Small intestine (tissue), 7 donors: ENCODE measurements around the gene RHOXF1. TPM values are rescaled to one million over a fixed set of nuclear protein-coding genes. Genes with fewer than 3 reads are reported as not detected.
"Not testable (repeated sequence)": the region's sequence is repeated elsewhere in the genome, so short reads cannot be mapped to it uniquely, and the experiment has no call there.

ENCODE experiments used
- DNase-seq, 2 donors: peaks; one replicate each; pipeline versions ENCODE4 v3.0.0 to v3.0.0-alpha.2; 2013
- FAIRE-seq: peaks from 2 replicates; lab custom pipeline; 2012; peaks lifted over from hg19 to GRCh38; lab: Jason Lieb, UNC
- H3K27ac ChIP-seq, 3 donors: one replicate each; pipeline ENCODE4 v1.5.1; 2013; ENCODE audit warnings: low read length in 2 of 3, mild to moderate bottlenecking in 2 of 3, control low read depth in 1 of 3, inconsistent platforms in 1 of 3, low read depth in 1 of 3, moderate library complexity in 1 of 3
- H3K27me3 ChIP-seq, 3 donors: one replicate each; pipeline ENCODE4 v1.6.1; 2013; ENCODE audit warnings: low read length in 3 of 3, inconsistent platforms in 1 of 3; ENCODE audit not compliant: control insufficient read depth in 3 of 3, insufficient read depth in 3 of 3
- H3K36me3 ChIP-seq, 3 donors: one replicate each; pipeline ENCODE4 v1.6.1; 2013; ENCODE audit warnings: low read length in 3 of 3, inconsistent platforms in 1 of 3, low read depth in 1 of 3, mild to moderate bottlenecking in 1 of 3, moderate library complexity in 1 of 3; ENCODE audit not compliant: control insufficient read depth in 3 of 3, insufficient read depth in 2 of 3
- H3K4me1 ChIP-seq, 3 donors: one replicate each; pipeline ENCODE4 v1.6.1; 2013; ENCODE audit warnings: low read length in 2 of 3, inconsistent platforms in 1 of 3, low read depth in 1 of 3, mild to moderate bottlenecking in 1 of 3, moderate library complexity in 1 of 3; ENCODE audit not compliant: control insufficient read depth in 3 of 3, insufficient read depth in 2 of 3
- H3K4me3 ChIP-seq, 3 donors: one replicate each; pipeline ENCODE4 v1.5.1; 2013; ENCODE audit warnings: low read length in 3 of 3, control low read depth in 1 of 3, inconsistent platforms in 1 of 3, low read depth in 1 of 3, mild to moderate bottlenecking in 1 of 3, moderate library complexity in 1 of 3
- H3K9me3 ChIP-seq, 2 donors: one replicate each; pipeline ENCODE4 v1.6.1; 2013; ENCODE audit warnings: low read depth in 1 of 2, low read length in 1 of 2; ENCODE audit not compliant: control insufficient read depth in 2 of 2, insufficient read depth in 1 of 2
- WGBS, 3 donors: extraction: QIAGEN DNeasy Blood & Tissue Kit; methylation state at CpG; one replicate each; pipeline ENCODE4 v1.1.7; 2013; 5-methylcytosine and 5-hydroxymethylcytosine counted together
- polyA plus RNA-seq, 4 donors: library from polyadenylated mRNA; stranded (reverse) in 3 of 4; unstranded in 1 of 4; fragments of 200-250 nt in 3 of 4; fragments of 120-200 nt in 1 of 4; gene quantifications; one replicate each; pipeline versions ENCODE4 v1.2.1 to v1.2.3, GENCODE V29; 2013
- donor health status: healthy with polysubstance abuse.
- donor health status: control.
- donor health status: control.
- donor health status: Bipolar disorder and iron deficiency.
- donor health status: healthy.

RHOXF1 gene
- polyA plus RNA-seq, 4 donors = 1.0 to 1.1 TPM; not detected in 2

GRCh38 chrX:120140293-120140981 lies 24.7 kb upstream of the RHOXF1 start:
- Histone ChIP-seq H3K4me1 (no peaks in the 10 kb centered on the region), H3K9me3 (no peaks in the 10 kb centered on the region), H3K36me3 (no peaks in the 10 kb centered on the region), H3K27me3 (no peaks in the 10 kb centered on the region), H3K4me3 (no peak overlapping the region), H3K27ac (no peak overlapping the region)
- FAIRE-seq = no peak
- no peak for DNase-seq
- WGBS, 3 donors = 70 to 88% (median 76%) methylated on average over 11 of the region's 11 CpGs

DNA sequence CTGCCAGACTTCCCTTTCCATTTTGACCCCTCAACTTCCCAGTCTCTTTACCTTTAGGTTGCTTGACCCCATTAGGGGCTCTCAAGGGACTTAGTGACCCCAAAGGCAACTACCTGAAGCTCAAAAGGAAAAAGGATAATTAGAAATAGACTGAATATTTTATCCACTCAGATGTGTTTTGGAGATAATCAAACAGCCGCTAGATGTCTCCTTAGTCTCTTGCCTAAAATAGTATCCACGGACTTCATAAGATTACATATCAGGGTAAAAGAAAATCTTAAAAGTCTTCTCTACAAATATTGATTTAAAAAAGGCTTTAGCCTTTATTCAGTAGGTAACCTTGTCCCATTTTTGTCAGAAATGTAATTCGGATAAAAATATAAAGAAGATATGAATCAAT lies 21.7 kb upstream of the RHOXF1 start:
- H3K4me1 ChIP-seq = no peaks in the 10 kb centered on the region
- FAIRE-seq (no peak), DNase-seq (no peak)
- no peaks in the 10 kb centered on the region for H3K9me3 ChIP-seq
- no peak overlapping the region for H3K4me3 ChIP-seq
- H3K36me3 ChIP-seq = no peaks in the 10 kb centered on the region
- no peaks in the 10 kb centered on the region for H3K27me3 ChIP-seq
- WGBS, 3 donors = 54 to 71% (median 68%) methylated on average over 3 of the region's 3 CpGs
- no peak overlapping the region for H3K27ac ChIP-seq

- H3K9me3 ChIP-seq = no peaks in the 10 kb centered on the region
- no peak overlapping the region for H3K27ac ChIP-seq
- H3K4me3 ChIP-seq = no peak overlapping the region
- DNase-seq (no peak), FAIRE-seq (no peak)
- H3K27me3 ChIP-seq = no peaks in the 10 kb centered on the region
- no peaks in the 10 kb centered on the region for H3K4me1 ChIP-seq
- H3K36me3 ChIP-seq = no peaks in the 10 kb centered on the region
- WGBS, 3 donors = 41 to 51% (median 48%) methylated on average over 3 of the region's 3 CpGs
Measured at GRCh38 chrX:120136840-120137239, 21.1 kb upstream of the RHOXF1 start.

DNA sequence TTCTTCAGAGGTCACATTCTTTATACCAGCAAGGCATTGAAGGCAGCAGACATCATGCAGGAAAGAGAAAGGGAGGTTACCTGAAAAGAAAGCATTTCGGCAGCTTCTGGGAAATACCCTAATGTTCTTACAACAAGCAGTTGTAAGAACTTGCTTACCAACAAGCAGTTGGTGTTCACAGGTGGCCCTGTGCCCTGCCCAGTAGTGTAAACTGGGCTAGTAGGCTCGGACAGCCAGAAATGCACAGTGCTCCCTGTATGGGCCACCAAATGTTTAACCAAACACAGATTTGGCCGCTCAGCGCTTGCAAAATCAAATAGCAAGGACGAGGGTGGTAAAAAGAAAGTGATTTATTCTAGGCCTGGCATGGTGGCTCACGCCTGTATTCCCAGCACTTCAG lies 20.4 kb upstream of the RHOXF1 start:
- Histone ChIP-seq H3K4me1 (no peaks in the 10 kb centered on the region), H3K36me3 (peaks cover 0 to 3% (median 0%) of the 10 kb centered on the region in 3 donors), H3K27ac (no peak overlapping the region), H3K9me3 (no peaks in the 10 kb centered on the region), H3K27me3 (no peaks in the 10 kb centered on the region), H3K4me3 (no peak overlapping the region)
- FAIRE-seq (no peak), DNase-seq (no peak)
- 73 to 82% (median 75%) methylated on average over 6 of the region's 6 CpGs for WGBS, 3 donors

DNA sequence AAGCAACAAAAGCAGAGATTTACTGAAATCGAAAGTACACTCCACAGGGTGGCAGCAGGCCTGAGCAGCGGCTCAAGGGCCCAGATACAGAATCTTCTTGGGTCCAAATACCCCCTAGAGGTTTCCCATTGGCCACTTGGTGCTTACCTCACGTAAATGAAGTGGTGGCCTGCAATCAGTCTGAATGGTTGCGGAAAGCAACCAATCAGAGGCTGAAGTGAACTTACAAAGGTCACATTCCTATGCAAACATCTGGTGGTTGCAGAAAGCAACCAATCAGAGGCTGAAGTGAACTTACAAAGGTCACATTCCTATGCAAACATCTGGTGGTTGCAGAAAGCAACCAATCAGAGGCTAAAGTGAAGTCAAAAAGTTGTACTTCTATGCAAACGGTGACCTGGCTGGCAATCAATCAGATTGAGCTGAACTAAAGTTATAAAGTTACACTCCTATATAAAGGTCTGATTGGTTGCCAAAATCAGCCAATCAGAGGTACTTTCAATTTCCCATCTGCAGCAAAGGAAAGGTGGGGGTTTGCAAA lies 12.7 kb upstream of the RHOXF1 start:
- H3K27me3 ChIP-seq, FAIRE-seq, H3K4me1 ChIP-seq, H3K36me3 ChIP-seq, H3K9me3 ChIP-seq, DNase-seq, H3K4me3 ChIP-seq, H3K27ac ChIP-seq: not testable (repeated sequence)
- 70 to 90% (median 72%) methylated on average over 4 to 5 of the region's 5 CpGs for WGBS, 3 donors

GRCh38 chrX:120125444-120125843 lies 9.7 kb upstream of the RHOXF1 start:
- no peaks in the 10 kb centered on the region for H3K27me3 ChIP-seq
- H3K4me3 ChIP-seq = no peak overlapping the region
- DNase-seq = peak in 1 of 2 donors; percentile 8
- no peak overlapping the region for H3K27ac ChIP-seq
- no peaks in the 10 kb centered on the region for H3K4me1 ChIP-seq
- H3K36me3 ChIP-seq = no peaks in the 10 kb centered on the region
- FAIRE-seq = no peak
- WGBS, 3 donors = 67 to 91% (median 83%) methylated on average over 3 of the region's 3 CpGs
- no peaks in the 10 kb centered on the region for H3K9me3 ChIP-seq

GRCh38 chrX:120120223-120120622 lies 4.5 kb upstream of the RHOXF1 start:
- no peak overlapping the region for H3K27ac ChIP-seq
- DNase-seq = no peak
- no peaks in the 10 kb centered on the region for H3K9me3 ChIP-seq
- H3K4me3 ChIP-seq = no peak overlapping the region
- no peaks in the 10 kb centered on the region for H3K36me3 ChIP-seq
- H3K4me1 ChIP-seq = no peaks in the 10 kb centered on the region
- FAIRE-seq = no peak
- WGBS, 3 donors = 70 to 91% (median 88%) methylated on average over 12 of the region's 12 CpGs
- H3K27me3 ChIP-seq = no peaks in the 10 kb centered on the region

DNA sequence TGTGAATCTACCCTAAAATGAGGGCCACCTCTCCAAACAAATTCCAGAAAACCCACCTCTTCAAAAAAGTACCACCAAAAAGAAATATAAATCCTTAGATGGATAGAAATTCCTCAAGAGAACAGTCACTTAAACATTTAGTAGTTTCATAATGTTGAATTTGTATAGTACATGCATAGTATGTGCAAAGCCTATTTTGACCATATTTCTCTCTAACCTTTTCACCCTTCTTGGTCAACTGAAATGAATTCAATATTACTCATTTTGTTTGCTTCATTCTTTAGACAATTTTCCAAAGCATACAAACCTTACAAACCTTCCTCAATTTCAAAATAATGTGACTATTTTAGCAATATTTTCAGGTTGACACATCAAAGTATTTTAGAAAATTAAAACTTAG lies 4.1 kb downstream of the RHOXF1 start:
- Histone ChIP-seq H3K4me1 (no peaks in the 10 kb centered on the region), H3K27ac (no peak overlapping the region), H3K4me3 (no peak overlapping the region), H3K36me3 (no peaks in the 10 kb centered on the region), H3K9me3 (no peaks in the 10 kb centered on the region), H3K27me3 (no peaks in the 10 kb centered on the region)
- FAIRE-seq (no peak), DNase-seq (no peak)

GRCh38 chrX:120109378-120109777 lies 6.3 kb downstream of the RHOXF1 start:
- H3K27ac ChIP-seq = no peak overlapping the region
- no peak for FAIRE-seq

More at GRCh38 chrX:120109378-120109777, 6.3 kb downstream of the RHOXF1 start:
- no peak for DNase-seq
- no peak overlapping the region for H3K4me3 ChIP-seq
- H3K27me3 ChIP-seq = no peaks in the 10 kb centered on the region
- no peaks in the 10 kb centered on the region for H3K36me3 ChIP-seq
- H3K9me3 ChIP-seq = no peaks in the 10 kb centered on the region
- WGBS, 3 donors = 78 to 87% (median 83%) methylated on average over 1 of the region's 1 CpG
- H3K4me1 ChIP-seq = no peaks in the 10 kb centered on the region
